22Rv1 (cell line): ENCODE results near the gene ADCY7.

Experiments
- CTCF ChIP-seq: fragments of 450-650 bp; IDR thresholded peaks from 2 replicates; pipeline ENCODE4 v1.5.1; 2017; ENCODE audit warnings: mild to moderate bottlenecking
- ZFX ChIP-seq: fragments of 450-650 bp; IDR thresholded peaks from 2 replicates; pipeline ENCODE4 v1.6.1; 2017; ENCODE audit warnings: antibody characterized with exemption, borderline replicate concordance

GRCh38 chr16:50316102-50316847 is 49.9 kb downstream of the ADCY7 start:
- TF ChIP-seq CTCF (no peak), ZFX (no peak)
